GM21723 (cell line): ENCODE measurements around the gene DPP10.
"Not testable (repeated sequence)": the region's sequence is repeated elsewhere in the genome, so short reads cannot be mapped to it uniquely, and the experiment has no call there.

Experiments
- ATAC-seq: cut with Tn5 transposase; IDR thresholded peaks from one replicate; pipeline ENCODE4 v1.9.1; 2021; ENCODE audit warnings: mild to moderate bottlenecking, moderate library complexity; ENCODE audit not compliant: unreplicated experiment

Gene DPP10

DNA sequence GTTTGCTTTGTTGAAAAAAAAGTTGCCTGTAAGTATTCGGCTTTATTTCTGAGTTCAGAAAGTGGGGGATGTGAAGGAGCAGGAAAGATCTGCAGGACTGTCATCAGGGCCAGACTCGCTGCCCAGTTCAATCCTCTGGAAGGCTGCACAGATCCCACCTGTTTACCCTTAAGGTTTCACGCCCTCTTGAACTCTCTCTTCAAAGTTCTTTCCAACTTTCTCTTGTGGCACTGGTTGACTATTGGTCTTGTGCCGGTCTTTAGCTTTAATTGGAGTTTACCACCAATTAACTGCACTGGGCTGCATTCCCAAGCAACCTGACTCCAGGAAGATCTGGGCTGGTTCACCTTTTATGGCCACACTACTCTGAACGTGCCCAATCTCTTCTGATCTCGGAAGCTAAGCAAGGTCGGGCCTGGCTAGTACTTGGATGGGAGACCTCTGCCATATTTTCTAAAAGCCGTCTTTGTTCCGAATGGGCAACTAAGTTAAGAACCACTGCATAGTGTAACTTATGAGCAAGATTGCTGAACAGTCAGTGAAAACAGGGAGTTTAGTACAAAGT, 495.0 kb downstream of the DPP10 start:
- ATAC-seq, result no peak

DNA sequence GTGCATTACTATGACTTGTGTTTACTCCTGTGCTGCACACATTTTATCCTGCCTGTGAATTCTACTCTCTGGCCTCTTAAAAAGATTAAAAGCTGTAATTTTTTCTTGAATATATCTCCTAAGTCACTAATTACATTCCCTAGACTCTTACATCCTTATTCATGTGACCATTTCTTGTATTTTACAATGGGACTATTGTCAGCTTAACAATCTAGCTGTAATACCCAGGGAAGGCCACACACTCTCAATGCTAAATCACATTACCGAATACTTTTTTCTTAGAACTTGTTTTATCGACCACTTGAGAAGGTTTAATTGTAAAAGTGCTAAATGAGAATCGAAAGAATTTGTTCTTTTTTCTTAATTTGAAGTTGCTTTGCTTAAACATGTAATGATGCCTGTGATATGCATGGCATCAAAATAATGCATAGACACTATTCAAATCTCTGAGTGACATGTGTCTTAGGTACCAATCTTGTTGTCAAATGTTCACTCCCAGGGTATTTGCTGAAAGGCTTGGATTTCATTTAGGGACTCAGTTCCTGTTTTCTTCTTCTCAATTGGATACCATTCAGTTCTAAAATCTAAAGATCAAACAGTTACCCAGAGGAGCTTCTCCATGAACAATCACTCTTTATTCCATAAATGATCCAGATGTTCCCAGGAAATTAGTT, 498.5 kb downstream of the DPP10 start:
- ATAC-seq, result no peak

DNA sequence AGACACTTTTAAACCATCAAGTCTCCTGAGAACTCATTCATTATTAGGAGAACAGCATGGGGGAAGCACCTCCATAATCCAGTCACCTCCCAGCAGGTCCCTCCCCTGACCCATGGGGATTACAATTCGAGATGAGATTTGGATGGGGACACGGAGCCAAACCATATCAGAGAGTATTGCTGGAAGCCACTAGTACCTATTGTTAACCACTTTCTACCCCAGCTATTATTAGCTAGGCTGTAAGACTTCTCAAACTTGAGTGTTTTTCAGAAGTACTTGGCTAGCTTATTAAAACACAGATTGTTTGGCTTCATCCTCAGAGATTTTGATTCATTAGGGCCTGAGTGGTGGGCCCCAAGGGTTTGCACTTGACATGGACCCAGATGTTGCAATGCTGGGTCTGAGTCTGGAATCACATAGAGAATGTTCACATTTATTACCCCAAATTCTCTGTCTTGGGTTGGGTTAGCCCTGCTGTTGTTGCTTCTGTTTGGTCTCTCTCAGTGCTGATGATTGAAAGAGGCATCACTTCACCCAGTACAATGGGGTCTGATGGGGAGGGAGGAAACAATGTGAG, 506.9 kb downstream of the DPP10 start:
- no peak for ATAC-seq

DNA sequence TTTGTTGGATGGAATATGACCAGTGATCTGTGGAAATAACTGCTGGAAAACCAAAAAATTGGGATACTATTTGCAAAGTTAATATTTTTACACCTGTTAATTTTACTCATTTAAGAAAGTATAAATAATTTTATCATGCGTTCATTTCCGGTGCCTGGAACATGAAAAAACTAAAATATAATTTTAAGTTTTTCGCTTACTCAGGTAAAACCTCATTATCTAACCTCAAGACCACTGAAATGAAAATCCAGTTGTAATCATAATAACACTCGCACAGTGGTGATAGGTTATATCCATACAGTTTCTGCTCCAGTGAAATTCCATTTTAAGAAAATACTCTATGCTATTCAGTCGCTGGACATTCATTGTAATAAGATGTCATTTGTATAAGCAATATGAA, 517.9 kb downstream of the DPP10 start:
- ATAC-seq, result no peak

DNA sequence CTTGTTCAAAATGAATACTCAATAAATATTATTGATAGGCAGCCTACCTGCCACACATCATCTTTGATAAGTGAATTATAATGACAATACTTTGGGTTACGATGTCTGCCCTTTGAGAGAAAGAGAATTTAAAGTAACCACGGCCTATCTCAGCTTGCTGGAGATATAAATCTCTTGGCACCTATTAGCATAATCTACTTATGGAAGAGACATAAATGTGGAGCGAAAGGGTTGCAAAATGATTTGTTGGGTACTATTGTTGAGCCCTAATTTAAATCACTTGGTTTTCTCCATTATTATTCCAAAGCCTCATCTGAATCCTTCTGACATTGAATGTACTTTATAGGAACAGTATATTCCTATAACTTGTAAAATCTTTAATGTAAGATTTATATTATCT, 520.1 kb downstream of the DPP10 start:
- ATAC-seq, result no peak

DNA sequence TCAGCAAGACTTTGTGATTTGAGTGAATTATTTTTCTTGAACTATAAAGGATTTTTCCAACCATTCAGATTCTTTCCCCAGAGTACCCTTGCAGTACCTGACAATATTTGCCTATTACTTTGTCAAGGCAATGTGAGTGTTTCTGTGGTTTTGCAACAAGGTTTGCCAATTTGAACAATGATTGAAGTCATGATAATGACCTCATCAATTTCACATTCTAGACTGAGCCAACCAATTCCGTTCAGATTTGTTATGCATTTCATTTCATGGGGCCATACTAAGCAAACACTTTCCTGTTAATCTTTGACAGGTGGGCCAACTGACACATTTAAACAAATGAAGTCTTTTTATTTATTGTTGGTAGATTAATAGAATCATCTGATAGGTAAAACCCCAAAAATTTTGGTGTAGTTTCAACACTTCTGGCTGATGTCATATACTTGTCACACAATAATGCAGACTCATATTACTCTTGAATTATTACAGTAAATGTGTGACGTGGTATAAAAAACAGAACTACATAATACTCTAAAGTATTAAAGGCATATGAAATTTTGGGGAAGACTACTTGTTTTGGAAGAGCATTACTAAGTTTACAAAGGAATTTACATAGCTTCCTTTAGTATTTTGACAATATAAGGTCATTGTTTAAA, 526.4 kb downstream of the DPP10 start:
- no peak for ATAC-seq

DNA sequence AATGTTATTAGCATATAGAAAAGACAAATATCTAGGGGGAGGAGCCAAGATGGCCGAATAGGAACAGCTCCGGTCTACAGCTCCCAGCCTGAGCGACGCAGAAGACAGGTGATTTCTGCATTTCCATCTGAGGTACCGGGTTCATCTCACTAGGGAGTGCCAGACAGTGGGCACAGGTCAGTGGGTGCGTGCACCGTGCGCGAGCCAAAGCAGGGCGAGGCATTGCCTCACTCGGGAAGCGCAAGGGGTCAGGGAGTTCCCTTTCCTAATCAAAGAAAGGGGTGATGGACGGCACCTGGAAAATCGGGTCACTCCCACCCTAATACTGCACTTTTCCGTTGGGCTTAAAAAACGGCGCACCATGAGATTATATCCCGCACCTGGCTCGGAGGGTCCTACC, 561.9 kb downstream of the DPP10 start:
- ATAC-seq, result not testable (repeated sequence)

DNA sequence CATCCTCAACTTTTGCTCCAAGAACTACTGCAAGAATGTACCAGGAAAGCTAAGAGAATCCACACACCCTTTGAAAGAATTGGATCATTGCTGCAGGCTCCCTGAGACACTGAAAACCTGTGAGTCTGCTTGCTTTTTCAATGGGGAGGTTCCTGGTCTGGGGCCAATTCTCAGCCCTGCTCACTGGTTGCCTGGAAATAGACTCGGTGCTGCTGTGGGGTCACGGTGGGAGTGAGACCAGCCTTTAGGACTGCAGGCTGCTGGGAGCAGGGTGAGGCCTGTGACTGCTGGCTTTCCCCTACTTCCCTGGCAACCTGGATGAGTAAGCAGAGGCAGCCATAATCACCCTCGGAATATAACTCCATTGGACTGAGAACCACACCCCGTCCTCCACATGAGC, 569.3 kb downstream of the DPP10 start:
- ATAC-seq, result no peak

DNA sequence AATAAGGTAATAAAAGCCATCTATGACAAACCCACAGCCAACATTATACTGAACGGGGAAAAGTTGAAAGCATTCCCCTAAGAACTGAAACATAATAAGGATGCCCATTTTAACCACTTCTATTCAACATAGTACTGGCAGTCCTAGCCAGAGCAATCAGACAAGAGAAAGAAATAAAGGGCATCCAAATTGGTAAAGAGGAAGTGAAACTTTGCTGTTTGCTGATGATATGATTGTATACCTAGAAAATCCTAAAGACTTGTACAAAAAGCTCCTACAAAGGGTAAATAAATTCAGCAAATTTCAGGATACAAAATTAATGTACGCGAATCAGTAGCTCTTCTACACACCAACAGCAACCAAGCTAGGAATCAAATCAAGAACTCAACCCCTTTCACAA, 579.6 kb downstream of the DPP10 start:
- ATAC-seq, result not testable (repeated sequence)

DNA sequence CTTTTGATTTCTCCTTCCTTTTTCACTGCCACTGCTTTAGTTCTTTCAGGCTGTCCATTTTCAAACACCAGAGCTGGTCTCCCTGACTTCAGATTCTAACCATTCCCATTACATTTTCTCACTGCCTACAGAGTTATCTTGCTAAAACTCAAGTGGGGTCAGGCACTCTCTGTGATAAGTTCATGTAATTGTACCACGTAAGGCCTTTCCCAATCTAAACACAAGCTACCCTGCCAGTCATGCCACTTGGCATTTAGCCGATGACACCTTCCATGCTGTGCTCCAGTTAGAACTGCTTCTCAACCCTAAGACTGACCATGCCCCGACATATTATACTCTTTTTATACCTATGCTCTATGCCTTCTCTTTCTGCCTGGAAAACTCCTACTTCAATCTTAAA, 592.4 kb downstream of the DPP10 start:
- ATAC-seq, result no peak

DNA sequence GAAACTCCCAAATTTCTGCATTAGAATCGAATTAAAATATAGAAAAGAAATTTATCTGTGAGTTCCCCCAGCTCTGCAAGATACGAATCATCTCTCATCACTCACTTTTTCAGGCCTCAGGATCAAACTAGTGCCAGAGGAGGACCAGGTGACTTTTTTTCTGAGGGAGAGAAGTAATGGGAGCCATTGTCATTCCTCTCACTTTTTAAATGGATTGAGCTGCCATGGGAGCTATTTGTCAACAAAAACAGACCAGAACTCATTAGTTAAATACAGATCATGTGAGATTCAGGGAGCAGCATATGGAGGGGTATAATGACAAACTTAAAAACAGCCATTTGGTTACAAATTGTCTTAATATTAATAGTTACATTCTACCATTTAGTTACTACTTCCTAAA, 594.4 kb downstream of the DPP10 start:
- no peak for ATAC-seq

DNA sequence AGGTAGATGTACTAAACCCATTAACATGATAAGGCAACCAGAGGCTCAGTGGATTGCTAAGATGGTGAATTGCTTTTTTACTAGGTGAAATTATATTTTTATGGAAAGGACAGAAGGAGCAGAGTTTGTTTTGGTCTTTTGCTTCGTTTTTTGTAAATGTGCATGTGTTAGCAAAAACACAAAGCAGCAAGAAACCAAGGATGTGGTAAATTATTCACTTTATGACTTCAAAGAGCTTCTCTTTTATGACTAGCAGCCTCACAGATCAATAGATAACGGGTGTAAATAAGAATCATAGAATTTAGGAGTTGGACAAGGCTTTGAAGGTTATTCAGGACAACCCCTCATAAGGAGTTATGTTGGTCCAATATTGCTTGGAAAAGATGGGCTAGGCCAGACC, 615.0 kb downstream of the DPP10 start:
- no peak for ATAC-seq

DNA sequence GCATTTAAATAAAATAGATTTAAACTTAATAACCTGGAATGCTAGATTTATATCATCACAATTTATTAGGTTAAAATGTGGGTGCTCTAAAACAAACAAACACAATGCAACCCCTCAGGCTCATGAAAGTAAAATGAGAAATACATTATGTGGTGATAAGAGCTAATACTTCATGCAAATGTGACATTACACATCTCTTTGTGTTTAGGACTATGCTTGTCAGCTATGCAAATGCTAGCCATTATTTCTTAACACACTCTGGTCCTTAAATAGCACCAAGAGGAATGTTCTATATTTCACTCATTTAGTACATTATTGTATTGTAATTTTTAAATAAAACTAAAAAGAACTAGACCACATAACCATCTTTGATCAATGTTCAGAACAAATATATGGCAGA, 627.6 kb downstream of the DPP10 start:
- ATAC-seq, result no peak

DNA sequence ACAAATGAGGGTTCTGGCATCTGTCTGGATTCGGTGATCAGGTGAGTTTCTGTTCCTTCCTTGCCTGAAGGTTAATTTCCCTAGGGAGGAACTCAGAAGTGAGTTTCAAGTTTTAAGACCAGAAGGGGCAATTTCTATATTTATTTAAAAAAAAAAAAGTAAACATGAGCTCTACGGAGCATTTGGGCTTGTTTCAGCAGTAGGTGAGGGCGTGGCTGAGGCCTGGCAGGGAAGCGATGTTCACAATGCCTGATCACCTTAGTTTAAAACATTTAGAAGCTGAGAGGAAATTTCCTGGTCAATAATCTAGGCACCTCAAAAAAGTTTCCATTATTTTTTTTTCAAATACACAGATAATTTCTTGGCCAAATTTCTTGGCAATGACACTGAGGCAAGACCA, 629.1 kb downstream of the DPP10 start:
- ATAC-seq, result no peak

DNA sequence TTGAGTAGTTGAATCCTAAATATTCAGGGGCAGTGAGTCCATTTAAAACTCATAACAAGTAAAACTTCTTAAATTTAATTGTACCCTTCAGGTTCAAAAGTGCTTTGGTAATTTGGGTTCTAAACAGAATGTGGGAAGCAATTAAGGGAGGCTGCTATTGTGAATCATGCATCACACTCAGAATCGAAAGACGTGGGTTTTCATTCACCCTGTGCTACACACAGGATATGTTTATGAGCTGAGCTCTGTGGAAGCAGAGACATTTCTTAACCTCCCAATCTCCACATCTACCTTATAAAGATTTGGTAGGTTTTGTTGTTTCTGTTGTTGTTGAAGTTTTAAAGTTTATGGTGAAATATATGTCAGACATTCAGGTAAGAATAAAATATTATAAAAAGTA, 633.4 kb downstream of the DPP10 start:
- ATAC-seq, result no peak

DNA sequence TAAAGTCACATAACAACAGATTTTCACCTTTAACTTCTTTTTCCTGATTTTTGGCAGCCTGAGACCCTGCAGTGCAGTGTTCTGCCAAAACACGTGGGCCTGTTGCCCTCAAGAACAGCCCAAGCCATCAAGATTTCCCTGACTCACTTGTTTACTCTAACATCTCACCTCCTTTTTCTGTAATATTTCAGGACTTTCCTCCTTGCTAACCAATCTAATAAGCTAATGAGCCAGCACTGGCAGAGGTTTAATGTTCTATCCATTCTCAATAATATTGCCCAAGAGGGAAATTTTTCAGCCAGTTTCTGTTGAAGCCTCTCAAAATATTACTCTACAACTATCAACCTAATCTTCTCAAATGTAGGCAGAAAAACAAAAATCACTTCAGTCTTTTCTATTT, 635.2 kb downstream of the DPP10 start:
- no peak for ATAC-seq

DNA sequence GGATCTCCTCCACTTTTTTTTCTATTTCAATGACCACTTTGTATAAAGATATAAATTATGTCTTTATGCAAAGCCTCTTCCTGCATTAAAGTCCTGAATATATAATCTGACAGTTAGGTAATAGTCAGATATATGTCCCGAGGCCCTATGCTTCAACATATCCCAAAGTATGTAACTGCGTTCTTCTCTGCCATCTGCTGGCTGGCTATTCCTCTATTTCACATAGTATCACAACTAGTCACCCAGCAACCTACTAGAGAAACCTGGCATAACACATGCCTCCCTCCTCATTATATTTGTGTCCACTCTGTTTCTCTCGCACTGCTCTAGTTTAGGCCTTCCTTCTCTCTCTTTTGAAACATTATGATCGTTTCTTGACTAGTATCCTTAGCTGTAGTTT, 640.8 kb downstream of the DPP10 start:
- ATAC-seq, result no peak

DNA sequence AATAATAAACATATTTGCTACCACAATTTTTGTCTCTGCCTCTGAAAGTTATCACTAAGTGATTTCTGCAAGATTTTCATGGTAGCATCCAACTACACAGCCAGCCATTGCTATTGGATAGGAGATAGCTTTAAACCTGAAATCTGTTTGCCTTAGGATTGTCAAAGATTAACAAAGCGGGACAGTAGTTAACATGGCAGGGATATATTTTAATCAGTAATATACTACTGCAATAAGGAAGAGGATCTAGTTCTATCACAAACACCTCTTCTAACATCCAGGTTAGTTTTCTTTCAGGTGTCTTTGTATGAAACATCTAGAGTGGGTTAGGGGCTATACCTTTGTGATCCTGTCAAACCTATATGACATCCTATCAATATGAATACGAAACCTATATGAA, 641.3 kb downstream of the DPP10 start:
- ATAC-seq, result no peak

DNA sequence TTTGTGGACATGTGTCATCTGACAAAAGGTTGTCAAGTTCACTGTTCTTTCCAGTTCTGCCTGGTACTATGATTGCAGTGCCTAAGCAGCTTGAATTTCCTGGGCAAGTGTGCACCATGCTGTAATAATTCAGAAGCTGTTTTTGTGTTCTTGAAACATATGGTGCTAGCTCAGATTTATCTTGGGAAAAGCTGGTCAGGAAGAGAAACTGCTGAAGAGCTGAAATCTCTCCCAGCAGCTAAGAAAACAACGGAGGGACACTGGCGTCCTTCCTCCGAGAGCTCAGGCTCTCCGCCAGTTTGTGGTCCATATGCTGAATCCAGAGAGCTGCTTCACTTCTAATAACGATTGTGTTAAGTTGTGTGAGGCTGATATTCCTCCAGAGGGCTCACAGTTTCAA, 642.0 kb downstream of the DPP10 start:
- ATAC-seq, result no peak

DNA sequence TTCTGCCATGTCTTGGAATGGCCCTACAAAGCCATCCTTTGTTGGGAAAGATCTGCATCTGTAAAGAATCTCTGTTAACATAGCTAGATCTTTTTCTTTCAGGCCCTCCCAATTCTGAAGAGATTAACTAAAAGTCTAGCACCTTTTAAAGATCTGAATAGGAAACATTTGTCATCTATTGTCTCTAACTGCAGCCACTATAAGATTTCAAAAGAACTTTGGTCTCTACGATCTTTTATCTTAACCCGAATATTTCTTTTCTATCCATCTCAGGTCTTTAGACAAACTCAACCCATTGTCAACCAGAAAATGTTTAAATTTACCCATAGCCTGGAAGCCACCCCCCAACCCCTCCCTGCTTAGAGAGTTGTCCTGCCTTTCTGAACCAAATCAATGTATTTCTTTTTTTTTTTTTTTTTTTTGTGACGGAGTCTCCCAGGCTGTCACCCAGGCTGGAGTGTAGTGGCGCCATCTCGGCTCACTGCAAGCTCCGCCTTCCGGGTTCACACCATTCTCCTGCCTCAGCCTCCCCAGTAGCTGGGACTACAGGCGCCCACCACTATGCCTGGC, 643.7 kb downstream of the DPP10 start:
- ATAC-seq, result not testable (repeated sequence)

DNA sequence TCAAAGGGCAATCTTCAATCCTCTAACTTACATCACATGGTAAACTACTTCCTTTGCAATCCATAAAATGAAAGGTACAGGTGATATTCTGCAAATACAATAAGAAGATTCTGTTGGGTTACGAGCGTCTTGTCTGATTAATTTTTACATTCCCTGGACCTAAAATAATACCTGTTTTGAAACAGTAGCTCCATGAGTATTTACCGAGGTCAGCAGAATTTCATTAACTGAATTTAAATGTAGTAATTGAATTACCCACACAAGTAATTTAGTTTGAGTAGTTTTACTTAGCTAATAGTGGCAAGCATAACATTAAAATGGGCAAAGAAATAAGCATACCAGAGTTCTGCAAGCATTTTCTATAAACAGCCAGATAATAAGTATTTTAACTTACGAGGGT, 652.0 kb downstream of the DPP10 start:
- no peak for ATAC-seq

DNA sequence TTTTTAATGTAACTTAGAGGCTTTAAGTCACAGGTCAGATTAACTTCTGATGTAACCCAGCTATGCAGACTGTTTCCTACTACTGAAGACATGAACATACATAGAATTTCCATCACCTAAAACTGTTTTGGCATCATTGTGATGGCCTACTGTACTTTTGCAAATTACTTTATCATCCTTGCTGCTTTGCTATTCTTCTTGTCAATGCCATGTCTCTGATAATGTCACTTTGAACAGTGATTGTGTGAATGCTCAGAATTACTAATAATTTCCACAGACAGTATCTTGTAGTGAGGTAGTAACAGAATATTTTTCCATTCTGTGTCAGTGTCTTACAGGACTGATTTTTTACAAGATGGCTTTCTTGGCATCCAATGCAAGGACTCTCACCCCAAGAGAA, 663.5 kb downstream of the DPP10 start:
- ATAC-seq, result no peak
